ENCODE measurements around the gene SCCPDH. TPM values are rescaled to one million over a fixed set of nuclear protein-coding genes. Genes with fewer than 3 reads are reported as not detected.

Gene SCCPDH
- total RNA-seq, 4 donors from 2014 or later, result 28.3 to 43.0 (median 35.1) TPM

DNA sequence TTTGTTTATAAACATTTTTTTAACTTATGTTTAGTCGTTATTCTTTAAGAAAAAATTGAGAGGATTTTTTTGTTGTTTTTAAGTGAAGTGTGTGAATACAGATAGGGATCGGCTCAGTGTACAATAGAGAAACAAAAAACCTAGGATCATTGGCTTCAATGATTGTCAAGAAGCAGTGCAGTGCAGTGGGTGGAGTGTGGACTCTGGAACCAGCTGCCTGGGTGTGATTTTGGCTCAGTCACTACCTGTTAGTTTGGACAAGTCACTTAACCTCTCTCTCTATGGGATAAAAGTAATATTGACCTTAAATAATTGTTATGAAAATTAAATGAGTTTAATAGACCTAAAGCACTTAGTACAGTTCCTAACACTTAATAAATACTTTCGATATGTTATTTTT is 41.3 kb downstream of the SCCPDH start:
- H3K27me3 ChIP-seq, result no peaks in the 10 kb centered on the region
- intact Hi-C loops (cut with DNase I; ENCODE audit: low total_unique reads) (loop anchor here (10.0 kb wide), 1 partner anchor 201 kb away; the partner anchor contains the start of genes CNST and TFB2M), in situ Hi-C loops (cut with MboI; ENCODE audit: low sequenced_read_pairs in 4 of 4) (no loop called here)
- TF ChIP-seq, protein P1, sequence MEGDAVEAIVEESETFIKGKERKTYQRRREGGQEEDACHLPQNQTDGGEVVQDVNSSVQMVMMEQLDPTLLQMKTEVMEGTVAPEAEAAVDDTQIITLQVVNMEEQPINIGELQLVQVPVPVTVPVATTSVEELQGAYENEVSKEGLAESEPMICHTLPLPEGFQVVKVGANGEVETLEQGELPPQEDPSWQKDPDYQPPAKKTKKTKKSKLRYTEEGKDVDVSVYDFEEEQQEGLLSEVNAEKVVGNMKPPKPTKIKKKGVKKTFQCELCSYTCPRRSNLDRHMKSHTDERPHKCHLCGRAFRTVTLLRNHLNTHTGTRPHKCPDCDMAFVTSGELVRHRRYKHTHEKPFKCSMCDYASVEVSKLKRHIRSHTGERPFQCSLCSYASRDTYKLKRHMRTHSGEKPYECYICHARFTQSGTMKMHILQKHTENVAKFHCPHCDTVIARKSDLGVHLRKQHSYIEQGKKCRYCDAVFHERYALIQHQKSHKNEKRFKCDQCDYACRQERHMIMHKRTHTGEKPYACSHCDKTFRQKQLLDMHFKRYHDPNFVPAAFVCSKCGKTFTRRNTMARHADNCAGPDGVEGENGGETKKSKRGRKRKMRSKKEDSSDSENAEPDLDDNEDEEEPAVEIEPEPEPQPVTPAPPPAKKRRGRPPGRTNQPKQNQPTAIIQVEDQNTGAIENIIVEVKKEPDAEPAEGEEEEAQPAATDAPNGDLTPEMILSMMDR (IDR thresholded peaks at IDR 0.05 in 4 of 5, conservative IDR thresholded peaks at IDR 0.05 in 1 of 5), result no peak
- TF ChIP-seq POLR2A (IDR thresholded peaks at IDR 0.05), result no peak
- H3K36me3 ChIP-seq, result peaks cover 0 to 40% of the 10 kb centered on the region in 2 donors
- H3K4me3 ChIP-seq, result no peak overlapping the region
- DNase-seq, result no peak
- no peaks in the 10 kb centered on the region for H3K9me3 ChIP-seq
- H3K4me1 ChIP-seq, result no peaks in the 10 kb centered on the region
- no peak for ATAC-seq
- no peak overlapping the region for H3K27ac ChIP-seq

DNA sequence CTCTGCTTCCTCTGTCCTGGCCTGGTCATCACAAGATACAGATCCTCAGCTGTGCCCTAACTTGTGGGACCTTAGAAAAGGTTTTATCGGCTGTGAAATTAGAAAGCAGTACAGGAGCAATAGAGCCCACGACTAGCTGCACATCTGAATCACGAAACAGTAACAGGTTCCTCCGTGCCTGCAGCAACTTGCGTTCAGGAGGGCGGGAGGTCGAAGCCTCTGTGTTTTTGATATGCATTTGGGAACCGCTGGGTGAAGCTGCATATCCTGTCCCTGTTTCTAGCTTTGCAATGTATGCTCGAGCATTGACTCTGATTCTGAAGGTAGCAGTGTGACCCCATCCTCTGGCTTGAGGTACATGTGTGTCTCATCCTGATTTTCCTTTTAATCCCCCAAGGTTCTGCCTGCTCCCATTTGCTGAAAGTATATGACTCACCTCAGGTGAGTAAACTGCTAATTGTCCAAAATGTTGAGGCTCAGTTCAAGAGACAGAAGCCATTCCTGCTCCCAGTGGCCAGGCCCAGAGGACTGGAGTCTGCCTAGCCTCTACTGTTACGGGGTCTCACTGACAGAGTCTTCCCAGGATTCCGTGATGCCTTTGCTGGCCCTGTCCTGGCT is 44.3 kb downstream of the SCCPDH start:
- Histone ChIP-seq H3K27me3 (no peaks in the 10 kb centered on the region), H3K36me3 (peaks cover 0 to 36% of the 10 kb centered on the region in 2 donors), H3K4me1 (no peaks in the 10 kb centered on the region), H3K4me3 (no peak overlapping the region), H3K9me3 (no peaks in the 10 kb centered on the region), H3K27ac (peak overlapping the region; percentile 63 to 71 (median 69))
- no peak for ATAC-seq
- DNase-seq, result no peak
- TF ChIP-seq, protein P1 (IDR thresholded peaks at IDR 0.05 in 4 of 5, conservative IDR thresholded peaks at IDR 0.05 in 1 of 5), result no peak
- TF ChIP-seq POLR2A (IDR thresholded peaks at IDR 0.05), result no peak
- intact Hi-C loops (cut with DNase I; ENCODE audit: low total_unique reads) (loop anchor here (10.0 kb wide), 1 partner anchor 204 kb away; the partner anchor contains the start of genes CNST and TFB2M), in situ Hi-C loops (cut with MboI; ENCODE audit: low sequenced_read_pairs in 4 of 4) (no loop called here)

DNA sequence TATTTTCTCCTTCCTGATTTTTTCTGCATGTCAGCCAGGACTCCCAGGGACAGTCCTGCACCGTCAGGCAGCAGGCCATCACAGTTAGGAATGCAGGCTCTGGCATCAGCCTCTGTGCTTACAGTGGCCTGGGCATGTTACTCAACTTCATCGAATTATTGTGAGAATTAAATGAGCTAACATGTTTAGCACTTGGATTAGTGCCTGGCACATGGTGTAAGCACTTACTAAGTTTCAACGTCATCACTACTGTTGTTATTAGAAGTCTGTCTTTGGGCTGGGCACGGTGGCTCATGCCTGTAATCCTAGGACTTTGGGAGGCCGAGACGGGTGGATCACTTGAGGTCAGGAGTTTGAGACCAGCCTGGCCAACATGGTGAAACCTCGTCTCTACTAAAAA is 45.1 kb downstream of the SCCPDH start:
- intact Hi-C loops (cut with DNase I; ENCODE audit: low total_unique reads), result loop anchor here (10.0 kb wide), 1 partner anchor 205 kb away; the partner anchor contains the start of genes CNST and TFB2M
- Histone ChIP-seq H3K36me3 (peaks cover 0 to 30% of the 10 kb centered on the region in 2 donors), H3K27ac (peak overlapping the region; percentile 67 to 77 (median 71))

DNA sequence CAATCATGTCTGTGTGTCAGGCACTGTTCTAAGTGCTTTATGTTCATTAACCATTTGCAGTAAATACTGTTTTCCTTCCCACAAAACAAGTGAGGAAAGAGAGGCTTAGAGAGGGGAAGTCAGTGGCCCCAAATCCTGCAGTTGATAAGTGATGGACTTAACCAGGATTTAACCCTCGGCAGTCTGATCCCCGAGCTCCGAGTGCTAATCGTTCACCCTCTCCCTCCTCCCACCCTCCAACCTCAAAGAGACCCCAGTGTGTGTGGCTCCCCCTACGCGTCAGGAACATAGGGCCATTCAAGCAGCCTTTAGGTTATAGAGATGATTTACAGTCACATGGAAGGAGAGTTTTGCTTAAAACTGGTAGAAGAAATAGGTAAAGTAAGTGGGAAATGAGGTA is 47.2 kb downstream of the SCCPDH start:
- Histone ChIP-seq H3K36me3 (peaks cover 3 to 37% of the 10 kb centered on the region in 2 donors), H3K9me3 (no peaks in the 10 kb centered on the region), H3K4me3 (no peak overlapping the region), H3K4me1 (no peaks in the 10 kb centered on the region), H3K27me3 (no peaks in the 10 kb centered on the region), H3K27ac (no peak overlapping the region)
- in situ Hi-C loops (cut with MboI; ENCODE audit: low sequenced_read_pairs in 4 of 4), result no loop called here
- ATAC-seq (no peak), DNase-seq (no peak)
- TF ChIP-seq, protein P1 (IDR thresholded peaks at IDR 0.05 in 4 of 5, conservative IDR thresholded peaks at IDR 0.05 in 1 of 5), result no peak
- no peak for TF ChIP-seq POLR2A (IDR thresholded peaks at IDR 0.05)
- intact Hi-C loops (cut with DNase I; ENCODE audit: low total_unique reads), result no loop called here

More for the DNA sequence above, 45.1 kb downstream of the SCCPDH start:
- no peak for TF ChIP-seq POLR2A (IDR thresholded peaks at IDR 0.05)
- TF ChIP-seq, protein P1 (IDR thresholded peaks at IDR 0.05 in 4 of 5, conservative IDR thresholded peaks at IDR 0.05 in 1 of 5), result no peak
- no peaks in the 10 kb centered on the region for H3K4me1 ChIP-seq
- in situ Hi-C loops (cut with MboI; ENCODE audit: low sequenced_read_pairs in 4 of 4), result no loop called here
- no peaks in the 10 kb centered on the region for H3K27me3 ChIP-seq
- no peaks in the 10 kb centered on the region for H3K9me3 ChIP-seq
- peak; percentile 67 to 82 for DNase-seq
- no peak overlapping the region for H3K4me3 ChIP-seq
- ATAC-seq, result peak; percentile 98 to 99

Data from gastrocnemius medialis (tissue), 4 donors.